AG09309 (cell line): Measurements from ENCODE around the gene CCM2L.

ENCODE experiments used
- DNase-seq: peaks from one replicate; pipeline ENCODE4 v3.0.0-alpha.2; 2010; ENCODE audit warnings: low read depth
- H3K4me3 ChIP-seq: 2 replicates; pipeline ENCODE4 v1.5.1; 2011; ENCODE audit warnings: mild to moderate bottlenecking, low read depth, low read length, moderate library complexity; ENCODE audit not compliant: control insufficient read depth
- CTCF ChIP-seq: IDR thresholded peaks from 2 replicates; pipeline ENCODE4 v1.5.1; 2011; ENCODE audit warnings: mild to moderate bottlenecking, low read depth, low read length, inconsistent platforms; ENCODE audit not compliant: insufficient read depth, control insufficient read depth; ENCODE audit errors: missing control alignments

The CCM2L gene

GRCh38 chr20:32021091-32021490, 10.9 kb downstream of the CCM2L start:
- no peak for DNase-seq
- H3K4me3 ChIP-seq: no peak overlapping the region
- no peak for TF ChIP-seq CTCF

- no peak overlapping the region for H3K4me3 ChIP-seq
- no peak for DNase-seq
- TF ChIP-seq CTCF: no peak
Measured at GRCh38 chr20:32024683-32025295, 14.6 kb downstream of the CCM2L start.

GRCh38 chr20:32027643-32028042, 17.4 kb downstream of the CCM2L start:
- DNase-seq: no peak
- H3K4me3 ChIP-seq: no peak overlapping the region
- TF ChIP-seq CTCF: no peak

GRCh38 chr20:32028647-32029372, 18.6 kb downstream of the CCM2L start:
- H3K4me3 ChIP-seq: no peak overlapping the region
- no peak for DNase-seq
- no peak for TF ChIP-seq CTCF

GRCh38 chr20:32029561-32029960, 19.3 kb downstream of the CCM2L start:
- DNase-seq: no peak
- no peak overlapping the region for H3K4me3 ChIP-seq
- no peak for TF ChIP-seq CTCF

GRCh38 chr20:32031007-32031958, 21.0 kb downstream of the CCM2L start:
- H3K4me3 ChIP-seq: peak overlapping the region; percentile 22
- DNase-seq: peak; percentile 37
- peak; percentile 82 for TF ChIP-seq CTCF
